GM19463 (cell line): Measurements from ENCODE around the gene CHID1.
A peak's percentile ranks its signal among the peaks of the same experiment; 100 is the strongest.

ENCODE experiments used
- ATAC-seq: cut with Tn5 transposase; IDR thresholded peaks from one replicate; pipeline ENCODE4 v1.9.1; 2021; ENCODE audit warnings: mild to moderate bottlenecking, moderate library complexity; ENCODE audit not compliant: unreplicated experiment

CHID1 gene

DNA sequence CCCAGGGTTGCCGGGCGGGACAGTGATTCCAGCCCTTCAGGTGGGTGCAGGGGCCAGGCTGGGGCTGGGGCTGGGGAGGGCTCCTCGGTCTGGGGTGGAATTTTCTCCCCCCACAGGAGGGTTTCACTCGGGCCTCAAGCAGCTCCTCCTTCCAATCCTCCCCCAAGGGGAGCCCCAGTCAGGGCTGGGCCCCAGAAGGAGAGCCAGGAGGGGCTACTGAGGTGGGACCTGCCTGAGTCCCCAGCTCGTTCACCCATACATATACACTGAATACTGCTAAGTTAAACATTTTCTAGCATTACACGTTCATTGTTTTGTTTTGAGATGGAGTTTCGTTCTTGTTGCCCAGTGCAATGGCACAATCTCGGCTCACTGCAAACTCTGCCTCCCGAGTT is 84.4 kb downstream of the CHID1 start:
- ATAC-seq, result no peak

DNA sequence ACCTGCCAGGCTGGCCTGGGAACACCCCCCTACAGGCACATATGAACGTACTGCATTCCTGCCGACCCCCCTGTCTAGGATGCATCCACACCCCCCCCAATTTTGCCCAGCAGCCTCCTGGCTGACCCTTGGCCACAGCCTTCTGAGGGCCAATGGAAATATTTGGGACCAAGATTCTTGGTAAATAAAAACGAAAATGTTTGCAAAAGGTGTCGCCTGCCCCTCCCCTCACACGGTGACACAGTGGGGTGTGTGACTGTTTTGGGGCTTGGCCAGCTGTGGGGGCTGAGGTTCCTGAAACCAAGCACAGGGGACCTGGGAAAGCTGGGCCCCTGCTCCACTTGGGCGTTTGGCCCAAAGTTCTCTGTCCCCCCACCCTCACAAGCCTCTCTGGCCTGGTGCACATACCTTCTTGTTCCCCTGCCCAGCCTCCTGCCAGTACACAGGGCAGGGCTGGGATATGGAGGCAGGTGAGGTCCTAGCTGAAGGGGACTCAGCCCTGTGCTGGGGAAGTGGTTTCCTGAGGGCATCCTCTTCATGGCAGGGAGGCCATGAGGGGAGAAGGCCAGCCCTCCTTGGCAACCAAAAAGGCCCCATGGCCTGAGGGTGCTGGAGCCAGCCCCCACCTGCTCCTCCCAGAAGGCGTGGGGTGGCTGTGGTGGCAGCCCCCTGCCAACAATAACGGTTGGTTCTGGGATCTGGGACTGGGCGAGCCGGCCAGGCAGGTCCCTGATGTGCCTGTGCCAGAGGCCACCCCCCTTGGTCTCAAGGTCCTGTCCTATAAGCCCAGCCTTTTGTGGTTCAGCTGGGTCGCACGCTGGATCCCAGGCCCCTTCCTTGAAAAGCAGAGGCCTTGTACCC is 85.0 kb downstream of the CHID1 start:
- no peak for ATAC-seq

DNA sequence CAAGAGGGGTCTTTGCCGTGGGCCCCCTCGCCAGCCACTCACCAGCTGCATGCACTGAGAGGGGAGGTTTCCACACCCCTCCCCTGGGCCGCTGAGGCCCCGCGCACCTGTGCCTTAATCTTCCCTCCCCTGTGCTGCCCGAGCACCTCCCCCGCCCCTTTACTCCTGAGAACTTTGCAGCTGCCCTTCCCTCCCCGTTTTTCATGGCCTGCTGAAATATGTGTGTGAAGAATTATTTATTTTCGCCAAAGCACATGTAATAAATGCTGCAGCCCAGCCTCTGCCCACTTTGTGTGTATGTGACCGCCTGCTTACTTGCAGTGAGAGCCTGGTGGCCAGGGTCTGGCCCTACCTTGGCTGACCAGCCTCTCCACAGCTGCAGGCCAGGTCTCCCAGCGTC is 85.7 kb downstream of the CHID1 start:
- no peak for ATAC-seq

GRCh38 chr11:824292-824880 is 86.2 kb downstream of the CHID1 start:
- ATAC-seq, result no peak

- ATAC-seq, result no peak
These were observed 86.9 kb downstream of the CHID1 start for GRCh38 chr11:823441-824291.

DNA sequence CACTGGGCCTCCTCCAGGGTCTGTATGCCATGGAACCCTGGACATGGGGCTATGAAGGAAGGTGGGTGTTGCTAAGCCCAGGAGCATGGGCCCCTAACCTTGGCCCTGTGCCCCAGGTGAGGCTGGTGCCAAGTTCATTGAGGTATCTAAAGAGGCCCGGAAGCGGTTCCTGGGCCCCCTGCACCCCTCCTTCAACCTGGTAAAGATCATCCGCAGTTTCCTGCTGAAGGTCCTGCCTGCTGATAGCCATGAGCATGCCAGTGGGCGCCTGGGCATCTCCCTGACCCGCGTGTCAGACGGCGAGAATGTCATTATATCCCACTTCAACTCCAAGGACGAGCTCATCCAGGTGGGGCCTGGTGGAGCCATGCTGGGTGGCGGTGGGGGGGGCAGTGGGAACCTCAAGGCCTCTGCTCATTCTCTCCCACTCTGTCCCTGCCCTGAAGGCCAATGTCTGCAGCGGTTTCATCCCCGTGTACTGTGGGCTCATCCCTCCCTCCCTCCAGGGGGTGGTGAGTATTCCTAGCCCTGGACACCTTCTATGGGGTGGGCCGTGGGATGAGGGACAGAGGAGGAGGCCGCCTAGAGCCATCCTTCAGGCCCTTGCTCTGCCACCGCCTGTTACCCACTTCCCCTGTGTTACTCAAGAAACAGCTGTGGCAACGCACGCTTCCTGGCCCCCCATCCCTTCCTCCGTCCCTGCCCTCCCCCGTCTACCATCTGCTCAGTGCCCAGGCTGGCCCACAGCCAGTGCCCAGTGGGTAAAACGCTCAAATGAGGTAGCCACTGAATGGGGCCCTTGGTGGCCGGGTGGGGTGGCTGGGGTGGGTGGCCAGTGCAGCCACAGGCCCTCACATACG is 88.9 kb downstream of the CHID1 start:
- ATAC-seq, result no peak

DNA sequence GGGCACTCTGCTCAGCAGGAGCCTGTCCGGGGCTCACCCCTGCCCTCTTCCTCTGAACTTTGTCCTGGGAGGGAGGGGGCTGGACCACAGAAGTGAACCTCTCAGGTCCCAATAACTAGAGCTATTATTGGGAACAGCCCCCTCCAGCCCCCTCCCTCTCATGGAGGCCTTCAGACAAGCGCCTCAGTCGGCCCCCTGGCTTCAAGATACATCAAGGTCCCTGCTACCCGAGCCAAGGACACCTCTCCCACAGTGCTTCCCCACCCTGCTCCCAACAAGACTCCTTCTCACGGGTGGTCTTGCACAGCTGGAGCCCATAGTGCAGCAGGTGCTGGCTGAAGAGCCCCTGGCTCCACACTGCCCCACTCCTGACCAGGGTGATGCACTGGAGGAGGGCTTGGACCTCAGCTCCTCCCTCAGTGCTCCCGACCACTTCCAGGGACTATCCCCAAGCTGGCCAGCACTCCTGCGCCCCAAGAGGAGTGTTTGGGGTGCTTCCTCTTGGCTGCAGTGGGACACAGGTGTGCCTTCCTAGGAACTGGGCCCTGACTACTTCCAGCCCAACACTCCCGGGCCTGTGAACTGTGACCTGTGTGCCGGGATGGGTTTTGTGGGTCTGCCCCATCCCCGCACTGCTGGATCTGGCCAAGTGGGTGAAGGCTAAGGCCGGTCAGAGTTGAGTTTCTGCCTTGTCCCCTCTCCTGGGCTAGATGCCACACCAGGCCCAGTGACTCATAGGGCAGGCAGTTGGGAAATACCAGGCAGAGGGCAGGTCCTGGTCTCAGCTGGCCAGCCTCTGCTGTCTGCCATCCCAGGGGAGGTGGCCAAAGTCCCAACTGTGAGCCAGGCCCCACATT is 89.7 kb downstream of the CHID1 start:
- ATAC-seq, result no peak

- peak; percentile 55 for ATAC-seq
These were observed 90.5 kb downstream of the CHID1 start for GRCh38 chr11:819943-820649.

GRCh38 chr11:819129-819931 is 91.3 kb downstream of the CHID1 start:
- peak; percentile 77 for ATAC-seq

- ATAC-seq, result no peak
These were observed 92.0 kb downstream of the CHID1 start, which contains the start of gene PNPLA2 for GRCh38 chr11:818396-819128. Gene PNPLA2, plus strand, starts transcription at chr11:818914. Its CDS starts 805 bp downstream, at chr11:819719.
